HEK293 (cell line): Measurements from ENCODE around the gene DHX40.

Source experiments
- GFI1B ChIP-seq: fragments of 450-650 bp; formaldehyde crosslinking; IDR thresholded peaks from 2 replicates; pipeline ENCODE4 v1.5.1; 2016; ENCODE audit warnings: missing biosample characterization, missing genetic modification characterization
- HIC1 ChIP-seq: fragments of 450-650 bp; formaldehyde crosslinking; IDR thresholded peaks from 2 replicates; pipeline ENCODE4 v1.5.1; 2016; ENCODE audit warnings: missing biosample characterization, missing genetic modification characterization
- HOXD13 ChIP-seq: sonication (generic); formaldehyde crosslinking; IDR thresholded peaks from 2 replicates; pipeline ENCODE4 v1.8.0; 2022; ENCODE audit warnings: missing genetic modification reagents, borderline replicate concordance
- KLF17 ChIP-seq: fragments of 450-650 bp; formaldehyde crosslinking; IDR thresholded peaks from 2 replicates; pipeline ENCODE4 v1.5.1; 2016; ENCODE audit warnings: missing biosample characterization, missing genetic modification characterization
- PRDM4 ChIP-seq: fragments of 450-650 bp; formaldehyde crosslinking; IDR thresholded peaks from 2 replicates; pipeline ENCODE4 v1.5.1; 2017; ENCODE audit warnings: missing biosample characterization, missing genetic modification characterization
- WT1 ChIP-seq: fragments of 450-650 bp; formaldehyde crosslinking; IDR thresholded peaks from 2 replicates; pipeline ENCODE4 v1.5.1; 2016; ENCODE audit warnings: missing biosample characterization, missing genetic modification characterization
- YY1 ChIP-seq: fragments of 450-650 bp; formaldehyde crosslinking; IDR thresholded peaks from 2 replicates; pipeline ENCODE4 v1.5.1; 2018; ENCODE audit warnings: missing biosample characterization, missing genetic modification characterization
- YY2 ChIP-seq: fragments of 450-650 bp; formaldehyde crosslinking; IDR thresholded peaks from 2 replicates; pipeline ENCODE4 v1.5.1; 2016; ENCODE audit warnings: missing biosample characterization, missing genetic modification characterization
- ZBTB1 ChIP-seq: fragments of 450-650 bp; formaldehyde crosslinking; IDR thresholded peaks from 2 replicates; pipeline ENCODE4 v1.5.1; 2016; ENCODE audit warnings: missing biosample characterization, missing genetic modification characterization
- ZBTB21 ChIP-seq: fragments of 450-650 bp; formaldehyde crosslinking; IDR thresholded peaks from 2 replicates; pipeline ENCODE4 v1.5.1; 2017; ENCODE audit warnings: missing biosample characterization, missing genetic modification characterization
- ZFP3 ChIP-seq: fragments of 450-650 bp; formaldehyde crosslinking; IDR thresholded peaks from 2 replicates; pipeline ENCODE4 v1.5.1; 2016; ENCODE audit warnings: low read depth, missing biosample characterization, missing genetic modification characterization
- ZIC2 ChIP-seq: fragments of 450-650 bp; formaldehyde crosslinking; IDR thresholded peaks from 2 replicates; pipeline ENCODE4 v1.5.1; 2016; ENCODE audit warnings: missing biosample characterization, missing genetic modification characterization
- ZNF121 ChIP-seq: fragments of 450-650 bp; formaldehyde crosslinking; IDR thresholded peaks from 2 replicates; pipeline ENCODE4 v1.5.1; 2016; ENCODE audit warnings: missing biosample characterization, missing genetic modification characterization
- ZNF155 ChIP-seq: fragments of 450-650 bp; formaldehyde crosslinking; IDR thresholded peaks from 2 replicates; pipeline ENCODE4 v1.5.1; 2016; ENCODE audit warnings: missing biosample characterization, missing genetic modification characterization
- ZNF18 ChIP-seq: fragments of 450-650 bp; formaldehyde crosslinking; IDR thresholded peaks from 2 replicates; pipeline ENCODE4 v1.5.1; 2016; ENCODE audit warnings: missing biosample characterization, missing genetic modification characterization
- ZNF223 ChIP-seq: fragments of 450-650 bp; formaldehyde crosslinking; IDR thresholded peaks from 2 replicates; pipeline ENCODE4 v1.5.1; 2016; ENCODE audit warnings: missing biosample characterization, missing genetic modification characterization
- ZNF266 ChIP-seq: fragments of 450-650 bp; formaldehyde crosslinking; IDR thresholded peaks from 2 replicates; pipeline ENCODE4 v1.5.1; 2016; ENCODE audit warnings: missing biosample characterization, missing genetic modification characterization, low read depth
- ZNF280D ChIP-seq: fragments of 450-650 bp; formaldehyde crosslinking; IDR thresholded peaks from 2 replicates; pipeline ENCODE4 v1.5.1; 2016; ENCODE audit warnings: missing biosample characterization, missing genetic modification characterization
- ZNF311 ChIP-seq: fragments of 450-650 bp; formaldehyde crosslinking; IDR thresholded peaks from 2 replicates; pipeline ENCODE4 v1.5.1; 2017; ENCODE audit warnings: missing biosample characterization, missing genetic modification characterization, borderline replicate concordance
- ZNF513 ChIP-seq: fragments of 450-650 bp; IDR thresholded peaks from 2 replicates; pipeline ENCODE4 v1.5.1; 2018; ENCODE audit warnings: missing biosample characterization, missing genetic modification characterization
- ZNF530 ChIP-seq: fragments of 450-650 bp; formaldehyde crosslinking; IDR thresholded peaks from 2 replicates; pipeline ENCODE4 v1.5.1; 2016; ENCODE audit warnings: low read depth, missing biosample characterization, missing genetic modification characterization
- ZNF560 ChIP-seq: fragments of 450-650 bp; formaldehyde crosslinking; IDR thresholded peaks from 2 replicates; pipeline ENCODE4 v1.5.1; 2017; ENCODE audit warnings: missing biosample characterization, missing genetic modification characterization, borderline replicate concordance
- ZNF580 ChIP-seq: fragments of 450-650 bp; formaldehyde crosslinking; IDR thresholded peaks from 2 replicates; pipeline ENCODE4 v1.5.1; 2016; ENCODE audit warnings: missing biosample characterization, missing genetic modification characterization
- ZNF610 ChIP-seq: fragments of 450-650 bp; formaldehyde crosslinking; IDR thresholded peaks from 2 replicates; pipeline ENCODE4 v1.5.1; 2016; ENCODE audit warnings: missing biosample characterization, missing genetic modification characterization, borderline replicate concordance
- ZNF658 ChIP-seq: fragments of 450-650 bp; formaldehyde crosslinking; IDR thresholded peaks from 2 replicates; pipeline ENCODE4; 2016; ENCODE audit warnings: missing biosample characterization, missing genetic modification characterization
- ZNF792 ChIP-seq: fragments of 450-650 bp; formaldehyde crosslinking; IDR thresholded peaks from 2 replicates; pipeline ENCODE4 v1.5.1; 2016; ENCODE audit warnings: missing biosample characterization, missing genetic modification characterization
- ZSCAN30 ChIP-seq: fragments of 450-650 bp; IDR thresholded peaks from 2 replicates; pipeline ENCODE4 v1.5.1; 2018; ENCODE audit warnings: missing biosample characterization, mild to moderate bottlenecking, missing genetic modification characterization, moderate library complexity

The DHX40 gene

GRCh38 chr17:59565171-59565958 lies at the start of gene DHX40 (continued):
- TF ChIP-seq ZNF280D (tag by site-specific recombination), result peak; percentile 91
- peak; percentile 83 for TF ChIP-seq YY1 (tag by site-specific recombination)
- 0 out of 2 replicates have a peak, but pooled peaks have one; percentile 54 for TF ChIP-seq YY2 (tag by site-specific recombination)
- TF ChIP-seq GFI1B (tag by site-specific recombination), result no peak
- TF ChIP-seq PRDM4 (tag by site-specific recombination), result peak; percentile 59
- TF ChIP-seq ZNF121 (tag by site-specific recombination), result peak; percentile 54; the same call in 1 of the 2 replicates
- TF ChIP-seq ZNF266, result no peak
- TF ChIP-seq ZBTB21, result peak; percentile 99
- TF ChIP-seq ZFP3, result no peak
- 0 out of 2 replicates have a peak, but pooled peaks have one; percentile 52 for TF ChIP-seq ZBTB1 (tag by site-specific recombination)
- TF ChIP-seq ZNF658 (tag by site-specific recombination), result no peak
- 0 out of 2 replicates have a peak, but pooled peaks have one; percentile 65 for TF ChIP-seq ZNF513 (tag by site-specific recombination)
- TF ChIP-seq ZNF530 (tag by site-specific recombination), result no peak
- TF ChIP-seq ZSCAN30 (tag by site-specific recombination), result peak; percentile 96
- peak; percentile 95 for TF ChIP-seq KLF17 (tag by site-specific recombination)
- TF ChIP-seq ZNF155 (tag by site-specific recombination), result no peak
- TF ChIP-seq HIC1, result no peak
- peak; percentile 63 for TF ChIP-seq WT1
- TF ChIP-seq HOXD13 (CRISPR knock-in tag), result peak; percentile 79; the same call in 1 of the 2 replicates
- peak; percentile 84 for TF ChIP-seq ZNF610 (tag by site-specific recombination)
- TF ChIP-seq ZNF311 (tag by site-specific recombination), result no peak
- no peak; the same call in none of the 2 replicates for TF ChIP-seq ZIC2
- TF ChIP-seq ZNF560, result no peak
- TF ChIP-seq ZNF18 (tag by site-specific recombination), result 0 out of 2 replicates have a peak, but pooled peaks have one; percentile 47
- TF ChIP-seq ZNF223 (tag by site-specific recombination), result no peak; the same call in 1 of the 2 replicates
- TF ChIP-seq ZNF792 (tag by site-specific recombination), result 0 out of 2 replicates have a peak, but pooled peaks have one; percentile 63
- TF ChIP-seq ZNF580 (tag by site-specific recombination), result peak; percentile 96
